Liver (tissue), 3 donors: Measurements from ENCODE around the gene ASCL2.

Experiments used
- FOXA1 ChIP-seq: IDR thresholded peaks from 2 replicates; pipeline ENCODE4 v1.6.1; 2016; ENCODE audit warnings: antibody characterized with exemption
- TAF1 ChIP-seq: conservative IDR thresholded peaks from 2 replicates; pipeline ENCODE4 v1.6.1; 2016; ENCODE audit warnings: antibody characterized with exemption, mild to moderate bottlenecking
- TF ChIP-seq, protein P1 (sequence below): fragments of 150-350 bp; IDR thresholded peaks from 2 replicates; pipeline ENCODE4 v1.5.1; 2017; ENCODE audit warnings: improper control_type of control experiment, low read depth, low read length; ENCODE audit not compliant: missing input control
- donor health status: healthy.
- donor health status: healthy.

DNA sequence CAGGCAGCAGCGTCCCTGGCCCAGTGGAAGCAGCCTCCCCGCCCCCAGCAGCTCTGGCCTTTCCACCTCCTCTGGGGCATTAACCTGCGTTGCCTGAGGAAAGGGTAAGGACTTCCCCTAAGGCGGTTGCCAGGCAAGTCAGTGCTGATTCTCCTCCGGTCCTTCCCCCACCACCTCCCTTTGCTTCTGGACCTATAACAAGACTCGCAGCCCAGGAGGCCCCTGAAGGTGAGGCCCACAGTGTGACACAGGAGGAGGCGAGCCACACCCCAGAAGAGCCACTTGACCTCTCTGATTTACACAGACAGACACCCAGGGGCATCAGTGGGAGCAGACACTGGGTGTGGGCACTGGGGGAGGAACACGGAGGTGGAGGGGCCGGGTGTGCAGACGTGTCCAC is 35.4 kb downstream of the ASCL2 start:
- TF ChIP-seq TAF1 (no peak), FOXA1 (no peak)
- TF ChIP-seq, protein P1, sequence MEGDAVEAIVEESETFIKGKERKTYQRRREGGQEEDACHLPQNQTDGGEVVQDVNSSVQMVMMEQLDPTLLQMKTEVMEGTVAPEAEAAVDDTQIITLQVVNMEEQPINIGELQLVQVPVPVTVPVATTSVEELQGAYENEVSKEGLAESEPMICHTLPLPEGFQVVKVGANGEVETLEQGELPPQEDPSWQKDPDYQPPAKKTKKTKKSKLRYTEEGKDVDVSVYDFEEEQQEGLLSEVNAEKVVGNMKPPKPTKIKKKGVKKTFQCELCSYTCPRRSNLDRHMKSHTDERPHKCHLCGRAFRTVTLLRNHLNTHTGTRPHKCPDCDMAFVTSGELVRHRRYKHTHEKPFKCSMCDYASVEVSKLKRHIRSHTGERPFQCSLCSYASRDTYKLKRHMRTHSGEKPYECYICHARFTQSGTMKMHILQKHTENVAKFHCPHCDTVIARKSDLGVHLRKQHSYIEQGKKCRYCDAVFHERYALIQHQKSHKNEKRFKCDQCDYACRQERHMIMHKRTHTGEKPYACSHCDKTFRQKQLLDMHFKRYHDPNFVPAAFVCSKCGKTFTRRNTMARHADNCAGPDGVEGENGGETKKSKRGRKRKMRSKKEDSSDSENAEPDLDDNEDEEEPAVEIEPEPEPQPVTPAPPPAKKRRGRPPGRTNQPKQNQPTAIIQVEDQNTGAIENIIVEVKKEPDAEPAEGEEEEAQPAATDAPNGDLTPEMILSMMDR, result no peak
